ENCODE results near the gene PAAF1.
A peak's percentile ranks its signal among the peaks of the same experiment; 100 is the strongest.

The PAAF1 gene

DNA sequence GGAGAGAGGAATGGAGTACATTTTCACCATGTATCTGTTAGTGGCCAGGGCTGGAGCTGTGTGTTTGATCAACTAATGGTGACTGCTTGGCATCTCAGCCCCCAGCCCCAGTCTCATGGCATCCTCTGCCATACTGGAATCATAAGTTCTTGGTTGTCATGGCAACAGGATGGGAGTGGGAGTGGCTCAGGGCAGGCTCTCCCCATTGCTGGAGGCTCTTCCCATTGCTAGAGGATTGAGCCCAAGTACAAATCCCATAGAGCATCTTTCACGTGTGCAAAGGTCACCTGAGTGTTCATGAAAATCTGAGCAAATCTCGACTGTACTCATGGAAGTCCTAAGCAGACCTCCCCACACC is 88.9 kb downstream of the PAAF1 start:
- H3K4me3 Mint-ChIP-seq, result no peak overlapping the region
- no peaks in the 10 kb centered on the region for H3K36me3 Mint-ChIP-seq (ENCODE audit: low read depth)
- H3K27ac Mint-ChIP-seq, result peak overlapping the region; percentile 38
- no peak for DNase-seq
- H3K27me3 Mint-ChIP-seq, result no peaks in the 10 kb centered on the region
- H3K9me3 Mint-ChIP-seq, result no peaks in the 10 kb centered on the region
- peaks cover 55% of the 10 kb centered on the region for H3K4me1 Mint-ChIP-seq (ENCODE audit: low read depth)

DNA sequence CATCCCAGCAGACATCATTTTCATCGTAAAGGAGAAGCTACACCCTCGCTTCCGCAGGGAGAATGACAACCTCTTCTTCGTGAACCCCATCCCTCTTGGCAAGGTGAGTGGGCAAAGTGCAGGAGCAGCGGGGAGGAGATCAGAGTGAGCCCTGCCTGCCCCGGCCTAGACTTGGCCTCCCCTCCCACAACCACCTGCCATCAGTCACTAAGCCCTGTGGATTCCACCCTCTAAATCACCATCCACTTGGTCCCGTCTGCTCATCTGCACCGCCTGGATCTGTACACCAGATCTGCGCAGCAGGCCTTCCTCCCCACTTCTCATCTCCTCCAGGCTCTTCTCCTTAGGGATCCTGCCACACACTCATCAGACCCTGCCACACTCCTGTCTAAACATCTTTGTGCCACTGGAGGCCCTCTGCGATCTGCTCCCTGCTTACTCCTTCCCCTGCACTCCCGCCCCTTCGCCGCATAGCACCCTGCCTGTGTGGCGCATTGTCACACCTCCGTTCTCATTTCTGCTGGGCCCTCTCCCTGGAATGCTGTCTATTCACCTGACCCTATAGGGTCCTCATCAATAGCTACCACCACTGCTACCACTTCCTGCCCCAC is 91.7 kb downstream of the PAAF1 start:
- DNase-seq, result no peak
- H3K9me3 Mint-ChIP-seq, result no peaks in the 10 kb centered on the region
- peaks cover 81% of the 10 kb centered on the region for H3K4me1 Mint-ChIP-seq (ENCODE audit: low read depth)
- H3K4me3 Mint-ChIP-seq, result no peak overlapping the region
- peak overlapping the region; percentile 41 for H3K27ac Mint-ChIP-seq
- H3K27me3 Mint-ChIP-seq, result no peaks in the 10 kb centered on the region
- H3K36me3 Mint-ChIP-seq (ENCODE audit: low read depth), result peaks cover 6% of the 10 kb centered on the region

DNA sequence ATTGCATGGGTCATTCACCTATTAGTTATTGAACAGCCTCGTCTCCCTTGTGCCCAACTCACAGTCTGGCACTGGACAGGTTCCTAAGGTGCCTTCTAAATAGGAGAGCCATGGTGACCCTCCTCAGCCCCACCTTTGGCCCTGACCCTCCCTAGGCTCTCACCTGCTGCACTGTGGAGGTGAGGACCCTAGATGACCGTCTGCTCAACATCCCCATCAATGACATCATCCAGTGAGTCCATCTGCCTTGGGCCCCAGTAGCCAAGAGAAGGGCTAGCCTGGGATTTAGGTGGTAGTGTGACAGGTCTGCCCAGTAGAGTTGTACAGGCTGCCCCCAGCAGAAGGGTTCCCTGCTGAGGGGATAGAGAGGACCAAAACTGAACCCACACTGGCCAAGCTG is 92.3 kb downstream of the PAAF1 start:
- peak overlapping the region; percentile 83 for H3K27ac Mint-ChIP-seq
- no peaks in the 10 kb centered on the region for H3K27me3 Mint-ChIP-seq
- H3K4me3 Mint-ChIP-seq, result no peak overlapping the region
- H3K9me3 Mint-ChIP-seq, result no peaks in the 10 kb centered on the region
- H3K4me1 Mint-ChIP-seq (ENCODE audit: low read depth), result peaks cover 85% of the 10 kb centered on the region
- no peak for DNase-seq
- H3K36me3 Mint-ChIP-seq (ENCODE audit: low read depth), result peaks cover 12% of the 10 kb centered on the region

DNA sequence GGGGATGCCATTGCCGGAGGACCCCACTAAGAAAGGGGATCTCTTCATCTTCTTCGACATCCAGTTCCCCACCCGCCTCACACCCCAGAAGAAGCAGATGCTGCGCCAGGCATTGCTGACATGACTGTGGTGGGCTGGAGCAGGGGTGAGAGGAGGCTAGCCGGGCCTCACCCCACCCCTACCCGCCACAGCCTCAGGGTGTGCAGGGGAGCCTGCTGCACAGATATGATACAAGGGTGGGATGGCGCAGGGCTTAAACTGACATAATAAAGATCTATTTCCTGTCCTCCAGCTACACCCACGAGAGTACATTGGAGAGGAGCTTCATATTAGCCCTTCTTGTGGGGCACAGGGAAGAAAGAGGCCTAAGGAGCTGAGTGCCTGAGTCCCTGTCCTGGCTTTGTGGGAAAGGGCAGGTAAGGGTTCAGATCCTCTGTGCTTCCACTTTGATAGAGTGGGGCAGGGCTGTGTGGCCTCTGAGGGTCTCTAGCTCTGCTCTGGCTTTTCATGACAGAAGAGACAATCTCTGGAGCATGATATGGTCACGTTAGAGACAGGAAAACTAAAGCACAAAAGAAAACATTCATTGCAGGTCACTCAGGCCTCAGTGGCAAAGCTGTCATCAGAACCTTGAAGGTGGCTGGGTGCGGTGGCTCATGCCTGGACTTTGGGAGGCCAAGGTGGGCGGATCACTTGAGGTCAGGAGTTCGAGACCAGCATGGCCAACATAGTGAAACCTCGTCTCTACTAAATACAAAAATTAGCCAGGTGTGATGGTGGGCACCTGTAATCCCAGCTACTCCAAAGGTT is 93.4 kb downstream of the PAAF1 start:
- no peak for DNase-seq
- Mint-ChIP-seq H3K27ac (peak overlapping the region; percentile 83), H3K36me3 (ENCODE audit: low read depth) (peaks cover 23% of the 10 kb centered on the region), H3K9me3 (no peaks in the 10 kb centered on the region), H3K4me1 (ENCODE audit: low read depth) (peaks cover 85% of the 10 kb centered on the region), H3K4me3 (no peak overlapping the region), H3K27me3 (no peaks in the 10 kb centered on the region)

DNA sequence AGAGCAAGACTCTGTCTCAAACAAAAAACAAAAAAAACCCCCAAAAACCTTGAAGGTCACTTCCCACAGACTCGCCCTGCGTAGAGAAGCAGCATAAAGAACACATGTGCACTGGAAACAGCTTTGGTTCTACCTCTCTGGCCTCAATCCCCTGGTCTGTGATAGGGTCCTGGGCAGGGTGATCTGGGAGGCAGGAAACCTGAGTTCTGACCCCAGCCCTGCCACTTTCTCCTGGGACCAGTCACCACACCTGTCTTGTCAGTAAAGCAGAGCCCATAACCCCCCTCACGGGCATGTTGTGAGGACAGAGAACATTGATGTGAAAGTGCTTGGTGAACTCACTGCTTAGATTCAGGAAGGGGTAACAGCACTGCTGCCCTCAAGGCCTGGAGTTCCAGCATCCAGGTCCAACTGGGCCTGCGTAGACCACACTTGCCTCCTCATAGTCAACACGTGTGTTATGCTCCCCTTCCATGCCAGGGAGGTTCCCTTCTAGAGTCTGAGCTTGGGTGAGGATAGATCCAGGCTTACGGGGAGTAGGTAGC is 94.4 kb downstream of the PAAF1 start:
- Mint-ChIP-seq H3K9me3 (no peaks in the 10 kb centered on the region), H3K27me3 (no peaks in the 10 kb centered on the region), H3K27ac (peak overlapping the region; percentile 83), H3K4me1 (ENCODE audit: low read depth) (peaks cover 88% of the 10 kb centered on the region), H3K4me3 (no peak overlapping the region), H3K36me3 (ENCODE audit: low read depth) (peaks cover 33% of the 10 kb centered on the region)
- DNase-seq, result no peak

DNA sequence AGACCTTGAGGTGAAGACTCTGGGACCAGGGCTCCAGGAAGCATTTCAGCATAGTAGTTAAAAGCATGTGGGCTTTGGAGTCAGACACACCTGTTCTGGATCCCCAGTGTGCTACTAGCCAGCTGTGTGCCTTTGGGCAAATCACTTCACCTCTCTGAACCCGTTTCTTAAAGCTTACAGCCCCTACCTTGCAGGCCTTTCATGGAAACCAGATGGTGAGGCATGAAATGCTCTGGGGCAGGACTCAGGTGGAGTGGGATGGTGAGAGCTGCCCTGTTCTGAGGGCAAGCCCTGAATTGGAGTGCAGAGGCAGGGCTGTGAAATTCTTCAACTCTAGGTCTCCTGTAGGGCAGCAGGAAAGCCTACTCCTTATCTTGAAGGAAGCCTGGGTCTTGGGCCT is 95.4 kb downstream of the PAAF1 start:
- no peak for DNase-seq
- Mint-ChIP-seq H3K9me3 (no peaks in the 10 kb centered on the region), H3K27me3 (no peaks in the 10 kb centered on the region), H3K4me1 (ENCODE audit: low read depth) (peaks cover 96% of the 10 kb centered on the region), H3K36me3 (ENCODE audit: low read depth) (peaks cover 43% of the 10 kb centered on the region), H3K4me3 (no peak overlapping the region), H3K27ac (peak overlapping the region; percentile 83)

DNA sequence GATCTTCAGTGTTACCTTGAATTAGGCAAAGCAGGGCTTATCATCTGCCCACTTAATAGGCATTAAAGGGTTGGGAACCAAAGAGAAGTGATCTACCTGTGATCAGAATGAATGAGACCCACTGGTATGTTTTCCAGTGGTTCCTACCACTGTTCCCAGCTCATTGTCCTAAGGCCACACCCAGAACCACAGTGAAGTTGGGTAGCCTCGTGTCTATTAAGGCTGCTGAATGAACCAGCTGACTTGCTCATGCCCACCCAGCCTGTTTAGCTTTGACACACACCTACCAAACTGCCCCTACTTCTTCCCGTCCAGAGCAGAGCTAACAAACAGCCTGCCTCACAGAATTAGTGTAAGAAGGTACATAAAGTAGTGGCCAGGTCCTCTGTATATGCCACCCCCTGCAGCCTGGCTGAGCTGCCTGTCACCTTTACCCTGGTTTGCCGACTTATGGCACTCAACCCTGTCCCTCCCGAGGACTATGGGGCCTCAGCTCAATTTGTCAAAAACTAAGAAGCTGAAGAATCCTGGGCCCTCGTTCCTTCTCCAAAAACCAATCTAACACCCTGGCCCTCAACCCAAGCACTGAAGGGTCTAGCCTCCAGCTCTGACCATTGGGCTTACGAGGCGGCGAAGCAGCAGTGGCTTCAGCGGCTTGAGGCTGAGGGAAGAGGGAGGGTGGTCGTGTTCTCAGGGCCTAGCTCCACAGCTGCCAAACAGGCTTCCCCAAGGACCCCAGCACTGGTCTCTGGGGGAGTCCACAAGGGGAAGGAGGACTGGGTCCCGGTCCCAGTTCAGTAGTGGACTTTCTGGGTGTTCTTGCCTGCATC is 96.0 kb downstream of the PAAF1 start:
- Mint-ChIP-seq H3K27ac (peak overlapping the region; percentile 83), H3K9me3 (no peaks in the 10 kb centered on the region), H3K4me1 (ENCODE audit: low read depth) (peaks cover 97% of the 10 kb centered on the region), H3K36me3 (ENCODE audit: low read depth) (peaks cover 49% of the 10 kb centered on the region), H3K27me3 (no peaks in the 10 kb centered on the region), H3K4me3 (no peak overlapping the region)
- no peak for DNase-seq

DNA sequence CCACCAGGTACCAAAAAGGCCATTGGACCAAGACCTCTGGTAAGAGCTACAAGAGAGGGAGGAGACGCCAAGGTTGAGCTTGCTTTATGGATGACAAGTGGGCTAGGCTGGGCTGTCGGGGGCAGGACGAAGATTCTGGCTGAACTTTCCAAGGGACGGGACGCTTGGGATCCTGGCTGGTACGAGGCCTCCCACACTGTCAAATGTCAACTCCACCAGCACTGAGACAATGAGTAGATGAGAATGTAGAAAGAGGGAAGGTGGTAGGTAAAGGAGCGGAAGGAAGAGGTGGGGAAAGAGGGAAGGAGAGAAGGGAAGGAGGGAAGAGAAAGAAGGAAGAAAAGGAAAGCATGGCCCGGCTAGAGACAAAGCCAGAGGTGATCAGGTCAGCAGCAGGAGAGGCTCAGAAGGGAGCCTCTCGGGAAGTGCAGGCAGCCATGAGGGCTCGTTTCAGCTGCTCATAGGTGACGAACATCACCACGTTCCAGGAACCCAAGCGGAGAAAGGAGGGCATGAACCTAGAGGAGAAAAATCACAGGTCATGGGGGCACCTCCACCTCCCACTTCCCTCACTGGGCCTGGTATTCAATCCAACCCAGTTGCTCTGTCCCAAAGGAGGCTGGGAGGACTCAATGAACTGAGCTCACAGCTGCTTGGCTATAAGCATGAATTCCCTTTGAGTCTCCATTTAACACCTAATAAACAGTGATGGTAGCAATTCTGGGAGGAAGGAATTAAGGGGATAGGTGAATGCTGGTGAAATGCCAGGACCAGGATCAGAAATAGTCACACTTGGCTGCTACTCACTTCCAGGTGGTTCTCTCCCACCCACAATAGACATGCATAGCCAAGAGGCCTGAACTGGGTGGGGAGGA is 98.0 kb downstream of the PAAF1 start:
- Mint-ChIP-seq H3K4me3 (no peak overlapping the region), H3K27ac (peak overlapping the region; percentile 83), H3K4me1 (ENCODE audit: low read depth) (peaks cover 96% of the 10 kb centered on the region), H3K36me3 (ENCODE audit: low read depth) (peaks cover 69% of the 10 kb centered on the region), H3K27me3 (no peaks in the 10 kb centered on the region), H3K9me3 (no peaks in the 10 kb centered on the region)
- no peak for DNase-seq

DNA sequence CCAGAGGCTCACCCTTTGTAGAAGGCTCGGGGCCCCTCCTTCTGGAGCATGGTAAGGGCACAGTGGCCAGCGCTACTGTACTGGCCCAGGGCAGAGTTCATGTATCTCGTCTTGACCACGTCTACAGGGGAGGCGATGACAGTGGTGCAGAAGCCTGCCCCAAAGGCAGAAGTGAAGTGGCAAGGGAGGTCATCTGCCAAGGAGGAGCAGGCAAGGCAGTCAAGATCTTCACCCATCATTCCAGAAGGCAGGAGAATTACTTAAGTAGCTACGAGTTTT is 98.6 kb downstream of the PAAF1 start:
- peak overlapping the region; percentile 83 for H3K27ac Mint-ChIP-seq
- H3K36me3 Mint-ChIP-seq (ENCODE audit: low read depth), result peaks cover 75% of the 10 kb centered on the region
- H3K4me3 Mint-ChIP-seq, result no peak overlapping the region
- H3K4me1 Mint-ChIP-seq (ENCODE audit: low read depth), result peaks cover 96% of the 10 kb centered on the region
- no peak for DNase-seq
- H3K9me3 Mint-ChIP-seq, result no peaks in the 10 kb centered on the region
- H3K27me3 Mint-ChIP-seq, result no peaks in the 10 kb centered on the region

DNA sequence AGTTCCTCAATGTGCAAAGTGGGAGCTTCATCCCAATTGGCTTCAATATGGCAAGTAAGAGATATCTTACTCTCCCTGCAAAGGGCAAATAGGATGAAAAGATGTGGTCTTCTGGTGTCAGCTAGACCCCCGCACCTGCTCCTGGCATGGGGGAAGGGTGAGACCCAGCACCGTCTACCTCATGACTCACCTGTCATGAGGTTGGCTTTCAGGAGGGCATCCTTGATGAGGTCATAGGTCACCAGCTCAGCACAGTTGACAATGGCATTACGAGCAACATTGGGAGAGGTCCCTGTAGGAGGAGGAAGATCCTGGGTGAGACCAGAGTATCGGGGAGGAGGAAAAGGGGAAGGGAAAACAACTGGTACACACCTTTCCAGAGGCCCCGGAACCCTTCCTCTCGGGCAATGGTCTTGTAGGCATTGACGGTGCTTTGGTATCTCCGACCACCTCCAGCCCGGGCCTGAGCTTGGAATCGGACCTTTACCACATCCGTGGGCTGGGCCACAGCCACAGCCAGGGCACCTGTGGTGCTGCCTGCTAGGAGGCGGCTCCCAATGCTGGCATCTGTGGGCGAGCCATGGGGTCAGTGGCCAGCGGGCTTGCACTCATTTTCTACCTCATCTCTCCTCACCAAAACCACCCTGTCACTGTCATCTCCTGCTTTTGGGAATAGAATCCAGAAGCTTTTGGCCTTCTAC is 99.8 kb downstream of the PAAF1 start:
- Mint-ChIP-seq H3K4me3 (peak overlapping the region; percentile 15), H3K36me3 (ENCODE audit: low read depth) (peaks cover 87% of the 10 kb centered on the region), H3K27me3 (no peaks in the 10 kb centered on the region), H3K4me1 (ENCODE audit: low read depth) (peaks cover 96% of the 10 kb centered on the region), H3K9me3 (no peaks in the 10 kb centered on the region), H3K27ac (peak overlapping the region; percentile 83)
- DNase-seq, result no peak

DNA sequence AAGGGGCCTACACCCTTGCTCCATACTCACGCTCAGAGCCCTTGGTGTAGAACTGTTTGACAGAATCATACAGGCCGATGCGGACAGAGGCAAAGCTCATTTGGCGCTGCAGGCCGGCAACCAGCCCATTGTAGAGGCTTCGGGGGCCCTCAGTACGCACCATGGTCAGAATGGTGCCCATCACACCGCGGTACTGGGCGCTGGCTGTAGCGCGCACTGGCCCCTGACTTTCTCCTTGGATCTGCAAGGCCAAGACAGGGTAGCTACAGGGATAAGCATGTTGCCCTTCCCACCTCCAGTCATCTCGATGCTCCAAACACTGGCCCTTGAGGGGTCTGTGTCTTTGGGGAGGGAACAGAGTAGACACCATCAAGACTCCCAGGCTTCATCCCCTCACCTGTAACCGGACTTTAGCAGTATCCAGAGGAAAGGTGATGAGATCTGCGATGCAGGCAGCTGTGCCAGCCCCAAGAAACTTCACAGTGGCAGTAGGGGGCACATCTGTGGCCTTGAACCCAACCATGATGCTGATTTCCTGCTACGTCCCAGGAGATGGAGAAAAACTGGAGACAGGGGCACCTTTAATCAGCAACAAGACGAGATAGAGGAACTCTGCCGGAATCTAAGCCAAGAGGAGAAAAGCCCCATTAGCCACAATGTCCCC is 101.2 kb downstream of the PAAF1 start:
- H3K4me1 Mint-ChIP-seq (ENCODE audit: low read depth), result peaks cover 84% of the 10 kb centered on the region
- peak overlapping the region; percentile 96 for H3K27ac Mint-ChIP-seq
- no peaks in the 10 kb centered on the region for H3K27me3 Mint-ChIP-seq
- peak overlapping the region; percentile 90 for H3K4me3 Mint-ChIP-seq
- H3K36me3 Mint-ChIP-seq (ENCODE audit: low read depth), result peaks cover 98% of the 10 kb centered on the region
- DNase-seq, result no peak
- no peaks in the 10 kb centered on the region for H3K9me3 Mint-ChIP-seq

DNA sequence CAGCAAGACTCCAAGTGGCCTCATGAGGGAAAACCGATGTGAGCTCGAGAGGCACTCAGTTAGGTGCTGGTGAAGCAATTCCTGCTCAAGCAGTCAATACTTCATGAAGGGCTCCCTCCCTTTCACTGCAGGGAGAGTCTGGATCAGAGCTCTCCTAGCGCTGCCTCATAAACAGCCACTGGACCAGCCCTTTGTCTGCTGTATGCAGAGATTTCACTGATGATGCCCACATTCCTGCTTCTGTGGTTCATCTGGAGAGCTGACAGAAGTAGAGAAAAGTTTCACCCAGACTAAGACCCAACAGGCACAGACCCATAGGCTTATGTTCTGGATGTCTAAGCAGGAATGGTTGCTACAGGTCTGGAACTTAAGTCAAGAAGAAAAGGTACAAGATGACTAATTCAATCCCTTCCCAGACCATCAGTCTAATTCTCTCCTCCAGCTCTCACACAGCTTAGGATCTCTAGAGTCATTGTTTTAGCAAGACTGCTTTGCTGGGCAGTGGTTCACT is 101.8 kb downstream of the PAAF1 start:
- peak overlapping the region; percentile 90 for H3K4me3 Mint-ChIP-seq
- peaks cover 96% of the 10 kb centered on the region for H3K36me3 Mint-ChIP-seq (ENCODE audit: low read depth)
- H3K9me3 Mint-ChIP-seq, result no peaks in the 10 kb centered on the region
- DNase-seq, result peak; percentile 11
- peaks cover 82% of the 10 kb centered on the region for H3K4me1 Mint-ChIP-seq (ENCODE audit: low read depth)
- H3K27ac Mint-ChIP-seq, result peak overlapping the region; percentile 96
- H3K27me3 Mint-ChIP-seq, result no peaks in the 10 kb centered on the region

All from activated T-cell treated with anti-CD3 and anti-CD28 coated beads, Interleukin-2, amount 50 U/mL, for 24 hours (primary cell).